ENCODE measurements around the gene GFPT2.

GRCh38 chr5:180378438-180379344 is 25.6 kb upstream of the GFPT2 start:
- TF ChIP-seq POLR2A (IDR thresholded peaks at IDR 0.05) = no peak
- no peak for TF ChIP-seq CTCF (IDR thresholded peaks at IDR 0.05)
